ENCODE data around the gene MRPS27. TPM values are rescaled to one million over a fixed set of nuclear protein-coding genes. Genes with fewer than 3 reads are reported as not detected.

MRPS27 gene
- total and polyA plus RNA-seq, 2 of the 13 experiments (the other 11 are each of a cell fraction or from before 2014, with no cell fraction given) = 71.8 to 115 TPM

DNA sequence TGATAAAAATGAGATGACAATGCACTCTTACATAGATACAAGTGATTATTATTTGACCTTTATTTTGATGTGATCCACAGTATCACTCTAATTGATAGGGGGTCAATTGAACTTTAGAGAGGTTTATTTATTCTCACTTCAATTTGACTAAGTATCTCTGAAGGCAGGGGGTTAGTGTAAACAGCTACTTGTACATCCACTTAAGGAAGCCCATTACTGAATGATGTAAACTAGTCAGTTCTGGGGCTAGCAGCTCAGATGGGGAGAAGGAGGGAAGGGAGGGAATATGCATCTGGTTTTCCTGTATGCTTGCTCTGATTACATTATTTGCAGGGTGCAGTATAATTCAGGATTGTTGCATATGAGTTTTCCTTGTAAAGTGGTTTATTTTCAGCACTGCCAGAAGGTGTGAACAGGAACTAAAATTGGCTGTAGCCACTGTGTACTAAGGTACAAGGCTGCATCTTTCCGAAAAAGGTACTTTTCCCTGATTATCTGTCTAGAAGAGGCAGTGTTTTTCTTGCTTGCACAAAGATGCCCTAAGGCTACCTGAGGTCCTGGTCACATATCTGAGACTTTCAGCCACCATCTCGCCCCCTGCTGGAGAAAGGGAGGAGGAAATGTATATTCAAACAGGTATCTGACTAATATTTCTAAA is 51.2 kb downstream of the MRPS27 start (continued):
- TF ChIP-seq, protein P1, sequence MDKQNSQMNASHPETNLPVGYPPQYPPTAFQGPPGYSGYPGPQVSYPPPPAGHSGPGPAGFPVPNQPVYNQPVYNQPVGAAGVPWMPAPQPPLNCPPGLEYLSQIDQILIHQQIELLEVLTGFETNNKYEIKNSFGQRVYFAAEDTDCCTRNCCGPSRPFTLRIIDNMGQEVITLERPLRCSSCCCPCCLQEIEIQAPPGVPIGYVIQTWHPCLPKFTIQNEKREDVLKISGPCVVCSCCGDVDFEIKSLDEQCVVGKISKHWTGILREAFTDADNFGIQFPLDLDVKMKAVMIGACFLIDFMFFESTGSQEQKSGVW (CRISPR knock-in tag; IDR thresholded peaks at IDR 0.05; ENCODE audit: borderline replicate concordance) = no peak
- no peak for TF ChIP-seq ZBTB1 (CRISPR knock-in tag; IDR thresholded peaks at IDR 0.05; ENCODE audit: borderline replicate concordance)

DNA sequence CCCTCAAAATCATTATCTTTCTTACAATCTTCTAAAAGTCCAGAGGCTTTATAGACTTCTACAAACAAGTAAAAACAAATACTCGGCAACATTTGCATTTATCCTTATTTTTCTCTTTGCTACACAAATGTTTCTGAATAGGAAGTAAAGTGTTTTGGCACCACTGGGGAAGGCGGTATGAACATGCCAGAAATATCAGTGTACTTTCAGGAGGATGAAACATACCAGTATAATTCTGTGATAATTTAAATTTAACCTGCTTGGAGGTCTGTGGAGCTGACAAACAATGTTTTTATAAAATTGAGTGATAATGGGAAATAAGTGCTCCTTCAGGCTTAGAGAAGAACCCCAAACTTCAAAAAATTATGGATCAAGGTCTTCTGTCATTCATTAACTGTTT is 51.8 kb downstream of the MRPS27 start:
- Histone ChIP-seq H2AFZ (ENCODE audit: low read length) (no peak overlapping the region), H3K27me3 (ENCODE audit: control insufficient read depth in 1 of 2, insufficient read depth in 2 of 2, low read length in 2 of 2) (no peaks in the 10 kb centered on the region), H3K4me2 (ENCODE audit: low read depth, low read length) (no peak overlapping the region), H3K4me3 (replicated peaks in 1 of 3; ENCODE audit: insufficient read depth in 1 of 3, low read depth in 2 of 3, low read length in 3 of 3) (no peak overlapping the region), H3K79me2 (ENCODE audit: insufficient read depth, low read length) (peaks cover 17% of the 10 kb centered on the region), H4K20me1 (ENCODE audit: insufficient read depth, low read length) (no peaks in the 10 kb centered on the region; the same call in 1 of the 2 replicates), H3K4me1 (ENCODE audit: insufficient read depth, low read length) (peaks cover 16% of the 10 kb centered on the region), H3K27ac (ENCODE audit: extremely low read length, insufficient read depth, low read length) (no peak overlapping the region), H3K9ac (ENCODE audit: insufficient read depth, low read depth, low read length) (no peak overlapping the region), H3K9me3 (ENCODE audit: low read length) (no peaks in the 10 kb centered on the region), H3K36me3 (replicated peaks in 1 of 2; ENCODE audit: control insufficient read depth in 1 of 2, insufficient read depth in 2 of 2, low read length in 2 of 2) (peaks cover 0 to 16% of the 10 kb centered on the region in 2 experiments; a peak in 3 of 5 replicates)
- FAIRE-seq = no peak
- CTCF ChIA-PET (ENCODE audit: low intra/inter-chr PET ratio, low total read pairs) = interaction anchor here (1.4 to 1.9 kb wide), 2 partner anchors 130 to 485 kb away, joined by 4 to 10 read pairs; no protein-coding TSS in a partner anchor
- intact Hi-C loops (cut with micrococcal nuclease; ENCODE audit: unreplicated experiment) = loop anchor here (5.0 kb wide), 1 partner anchor 131 kb away; no protein-coding TSS in a partner anchor
- no peak for TF ChIP-seq PLRG1 (conservative IDR thresholded peaks at IDR 0.05)
- TF ChIP-seq ZNF577 (CRISPR knock-in tag; IDR thresholded peaks at IDR 0.05; ENCODE audit: borderline replicate concordance, low read depth) = no peak
- TF ChIP-seq ZNF34 (CRISPR knock-in tag; IDR thresholded peaks at IDR 0.05; ENCODE audit: borderline replicate concordance) = no peak
- TF ChIP-seq NFE2L2 (IDR thresholded peaks at IDR 0.05; ENCODE audit: low read length) = no peak
- TF ChIP-seq ZNF207 (IDR thresholded peaks at IDR 0.05; ENCODE audit: borderline replicate concordance) = no peak
- TF ChIP-seq TP53 (CRISPR knock-in tag; conservative IDR thresholded peaks at IDR 0.05) = no peak
- no peak for TF ChIP-seq ZNF569 (CRISPR knock-in tag; IDR thresholded peaks at IDR 0.05; ENCODE audit: borderline replicate concordance)
- TF ChIP-seq POLR2AphosphoS5 (IDR thresholded peaks at IDR 0.05; ENCODE audit: low read depth, low read length) = no peak
- TF ChIP-seq SMARCC2 (IDR thresholded peaks at IDR 0.05) = no peak
- no peak for TF ChIP-seq NAIF1 (CRISPR knock-in tag; IDR thresholded peaks at IDR 0.05; ENCODE audit: borderline replicate concordance)
- POLR2A ChIA-PET = no interaction called here
- no peak for DNase-seq (ENCODE audit: low spot score)
- in situ Hi-C loops (cut with HindIII; ENCODE audit: extremely low pct_ligation_motif_present, low pct_unique_long_range_greater_than_20kb) = no loop called here
- no TSS peak for BruUV-seq (replicated peaks)
- WGBS (ENCODE audit: low lambda C conversion rate) = 97% methylated on average over 2 of the region's 2 CpGs
- ATAC-seq = no peak

Measured in HepG2 (cell line).